ENCODE measurements around the gene PIKFYVE. TPM values are rescaled to one million over a fixed set of nuclear protein-coding genes. Genes with fewer than 3 reads are reported as not detected.

The PIKFYVE gene
- total RNA-seq, 1 donor = 57.9 TPM

DNA sequence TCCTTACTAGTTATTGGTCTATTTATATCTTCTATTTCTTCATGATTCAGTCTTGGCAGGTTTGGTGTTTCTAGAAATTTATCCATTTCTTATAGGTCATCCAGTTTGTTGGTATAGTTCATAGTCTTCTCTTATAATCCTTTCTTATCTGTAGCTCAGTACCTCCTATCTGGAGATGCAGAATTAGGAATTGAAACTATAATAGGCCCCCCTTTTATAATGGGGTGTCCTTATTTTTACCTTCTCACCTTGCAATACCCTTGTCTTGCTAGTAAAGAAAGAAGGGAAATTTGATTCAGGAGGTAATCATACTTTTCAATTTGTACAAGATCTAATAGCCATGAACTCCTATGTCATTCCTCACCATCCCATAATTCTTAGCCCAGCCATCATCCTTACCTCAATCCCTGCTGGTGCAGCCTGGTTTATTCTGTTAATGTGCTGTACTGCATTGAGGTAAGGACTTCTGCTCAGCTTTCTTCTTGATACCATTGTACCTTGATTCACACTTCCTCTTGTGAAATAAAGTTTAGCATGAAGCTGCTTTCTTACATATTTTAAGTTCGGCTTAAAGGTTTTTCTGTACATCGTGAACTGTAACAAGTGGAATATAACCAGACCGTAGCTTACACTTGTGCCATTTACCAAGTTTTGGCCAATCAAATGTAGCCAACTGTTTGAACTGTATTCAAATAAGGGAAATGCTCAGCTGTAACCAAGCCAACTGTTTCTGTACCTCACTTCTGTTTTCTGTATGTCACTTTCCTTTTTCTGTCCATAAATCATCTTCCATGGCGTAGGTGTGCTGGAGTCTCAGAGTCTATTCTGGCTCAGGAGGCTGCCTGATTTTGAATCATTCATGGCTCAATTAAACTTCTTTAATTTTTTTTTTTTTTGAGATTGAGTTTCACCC, 100.4 kb downstream of the PIKFYVE start:
- Histone ChIP-seq H3K27me3 (ENCODE audit: insufficient read depth, low read length) (no peaks in the 10 kb centered on the region), H3K27ac (ENCODE audit: low read depth, low read length) (no peak overlapping the region), H3K36me3 (ENCODE audit: insufficient read depth, low read length) (no peaks in the 10 kb centered on the region), H3K79me2 (ENCODE audit: insufficient read depth, low read length) (no peaks in the 10 kb centered on the region), H3K4me1 (ENCODE audit: insufficient read depth, low read length) (peaks cover 31% of the 10 kb centered on the region), H3K4me3 (ENCODE audit: insufficient read depth, low read length) (no peak overlapping the region), H3K9me3 (ENCODE audit: low read depth, low read length) (no peaks in the 10 kb centered on the region), H4K20me1 (ENCODE audit: insufficient read depth, low read length) (no peaks in the 10 kb centered on the region), H3K4me2 (ENCODE audit: insufficient read depth, low read length) (no peak overlapping the region), H2AFZ (ENCODE audit: low read length) (no peak overlapping the region)
- TF ChIP-seq, protein P1, sequence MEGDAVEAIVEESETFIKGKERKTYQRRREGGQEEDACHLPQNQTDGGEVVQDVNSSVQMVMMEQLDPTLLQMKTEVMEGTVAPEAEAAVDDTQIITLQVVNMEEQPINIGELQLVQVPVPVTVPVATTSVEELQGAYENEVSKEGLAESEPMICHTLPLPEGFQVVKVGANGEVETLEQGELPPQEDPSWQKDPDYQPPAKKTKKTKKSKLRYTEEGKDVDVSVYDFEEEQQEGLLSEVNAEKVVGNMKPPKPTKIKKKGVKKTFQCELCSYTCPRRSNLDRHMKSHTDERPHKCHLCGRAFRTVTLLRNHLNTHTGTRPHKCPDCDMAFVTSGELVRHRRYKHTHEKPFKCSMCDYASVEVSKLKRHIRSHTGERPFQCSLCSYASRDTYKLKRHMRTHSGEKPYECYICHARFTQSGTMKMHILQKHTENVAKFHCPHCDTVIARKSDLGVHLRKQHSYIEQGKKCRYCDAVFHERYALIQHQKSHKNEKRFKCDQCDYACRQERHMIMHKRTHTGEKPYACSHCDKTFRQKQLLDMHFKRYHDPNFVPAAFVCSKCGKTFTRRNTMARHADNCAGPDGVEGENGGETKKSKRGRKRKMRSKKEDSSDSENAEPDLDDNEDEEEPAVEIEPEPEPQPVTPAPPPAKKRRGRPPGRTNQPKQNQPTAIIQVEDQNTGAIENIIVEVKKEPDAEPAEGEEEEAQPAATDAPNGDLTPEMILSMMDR (IDR thresholded peaks at IDR 0.05; ENCODE audit: extremely low read depth, low read depth, low read length) = no peak
- no peak for DNase-seq (ENCODE audit: insufficient read length, low spot score, missing footprints)

DNA sequence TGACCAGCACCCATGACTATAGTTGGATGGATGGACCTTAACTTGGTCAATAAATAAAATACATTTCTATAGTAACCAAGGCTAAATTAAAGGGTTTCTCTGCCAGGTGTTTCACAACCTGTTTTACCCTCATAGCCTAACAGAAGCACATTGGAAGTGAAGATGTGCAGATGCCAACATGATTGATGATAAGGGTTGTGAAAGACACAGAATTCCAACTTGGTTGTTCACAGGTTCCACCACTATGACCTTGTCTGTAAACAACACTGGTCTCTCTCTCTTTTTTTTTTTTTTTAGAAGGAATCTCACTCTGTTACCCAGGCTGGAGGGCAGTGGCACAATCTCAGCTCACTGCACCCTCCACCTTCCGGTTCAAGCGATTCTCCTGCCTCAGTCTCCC, 103.0 kb downstream of the PIKFYVE start:
- Histone ChIP-seq H3K27ac (ENCODE audit: low read depth, low read length) (no peak overlapping the region), H4K20me1 (ENCODE audit: insufficient read depth, low read length) (no peaks in the 10 kb centered on the region), H3K9me3 (ENCODE audit: low read depth, low read length) (no peaks in the 10 kb centered on the region), H3K4me2 (ENCODE audit: insufficient read depth, low read length) (no peak overlapping the region), H3K4me1 (ENCODE audit: insufficient read depth, low read length) (peaks cover 20% of the 10 kb centered on the region), H3K36me3 (ENCODE audit: insufficient read depth, low read length) (no peaks in the 10 kb centered on the region), H2AFZ (ENCODE audit: low read length) (no peak overlapping the region), H3K27me3 (ENCODE audit: insufficient read depth, low read length) (no peaks in the 10 kb centered on the region), H3K79me2 (ENCODE audit: insufficient read depth, low read length) (no peaks in the 10 kb centered on the region), H3K4me3 (ENCODE audit: insufficient read depth, low read length) (no peak overlapping the region)
- TF ChIP-seq, protein P1 (IDR thresholded peaks at IDR 0.05; ENCODE audit: extremely low read depth, low read depth, low read length) = no peak
- no peak for DNase-seq (ENCODE audit: insufficient read length, low spot score, missing footprints)

DNA sequence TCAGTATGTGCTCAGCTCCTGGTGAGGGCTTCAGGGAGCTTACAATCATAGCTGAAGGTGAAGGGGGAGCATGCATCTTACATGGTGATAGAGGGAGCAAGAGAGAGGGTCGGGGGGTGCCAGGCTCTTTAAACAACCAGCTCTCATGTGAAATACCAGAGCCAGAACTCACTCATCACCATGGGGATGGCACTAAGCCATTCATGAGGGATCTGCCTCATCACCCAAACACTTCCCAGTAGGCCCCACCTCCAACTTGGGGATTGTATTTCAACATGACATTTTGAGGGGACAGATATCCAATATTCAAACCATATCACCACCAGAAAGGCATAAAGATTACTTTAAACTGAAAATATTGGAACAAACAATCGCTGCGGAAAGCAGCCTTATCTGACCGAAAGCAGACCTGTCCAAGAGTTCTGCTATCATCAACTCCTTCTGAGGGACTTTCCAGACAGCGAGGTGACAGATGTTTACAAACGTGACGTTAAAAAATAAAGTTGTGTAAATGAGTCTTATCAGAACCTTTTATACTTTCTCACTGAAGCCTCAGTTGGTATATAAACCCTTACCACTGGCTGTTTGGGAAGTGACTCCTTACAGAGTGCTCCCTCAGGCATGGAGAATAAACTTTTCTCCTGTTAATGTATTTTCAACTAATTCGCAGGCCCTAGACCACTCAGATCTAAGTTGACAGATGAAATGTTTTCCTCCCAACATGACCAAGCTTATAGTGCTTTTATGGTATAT, 105.0 kb downstream of the PIKFYVE start:
- H3K79me2 ChIP-seq (ENCODE audit: insufficient read depth, low read length) = no peaks in the 10 kb centered on the region
- TF ChIP-seq, protein P1 (IDR thresholded peaks at IDR 0.05; ENCODE audit: extremely low read depth, low read depth, low read length) = no peak
- no peak overlapping the region for H2AFZ ChIP-seq (ENCODE audit: low read length)
- no peak overlapping the region for H3K4me3 ChIP-seq (ENCODE audit: insufficient read depth, low read length)
- H4K20me1 ChIP-seq (ENCODE audit: insufficient read depth, low read length) = no peaks in the 10 kb centered on the region
- H3K9me3 ChIP-seq (ENCODE audit: low read depth, low read length) = no peaks in the 10 kb centered on the region
- H3K4me2 ChIP-seq (ENCODE audit: insufficient read depth, low read length) = no peak overlapping the region
- H3K36me3 ChIP-seq (ENCODE audit: insufficient read depth, low read length) = no peaks in the 10 kb centered on the region
- H3K27me3 ChIP-seq (ENCODE audit: insufficient read depth, low read length) = peaks cover 7% of the 10 kb centered on the region
- no peak for DNase-seq (ENCODE audit: insufficient read length, low spot score, missing footprints)
- peaks cover 20% of the 10 kb centered on the region for H3K4me1 ChIP-seq (ENCODE audit: insufficient read depth, low read length)
- no peak overlapping the region for H3K27ac ChIP-seq (ENCODE audit: low read depth, low read length)

DNA sequence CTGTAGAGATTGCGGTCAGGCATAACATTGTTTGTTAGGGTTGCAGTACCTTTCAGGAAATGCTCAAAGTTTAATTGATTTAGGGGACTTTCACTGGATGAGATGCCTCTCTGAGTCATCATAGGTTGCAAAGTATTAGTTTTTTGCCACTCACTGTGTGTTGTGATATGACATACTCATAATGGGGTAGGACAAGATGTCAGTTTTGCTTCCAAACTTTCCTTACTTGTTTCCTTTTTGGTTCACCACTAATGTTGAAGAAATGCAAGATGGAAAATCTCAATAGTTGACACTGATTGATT, 105.5 kb downstream of the PIKFYVE start:
- no peaks in the 10 kb centered on the region for H4K20me1 ChIP-seq (ENCODE audit: insufficient read depth, low read length)
- H3K27me3 ChIP-seq (ENCODE audit: insufficient read depth, low read length) = peaks cover 7% of the 10 kb centered on the region
- no peak overlapping the region for H3K27ac ChIP-seq (ENCODE audit: low read depth, low read length)
- no peaks in the 10 kb centered on the region for H3K79me2 ChIP-seq (ENCODE audit: insufficient read depth, low read length)
- DNase-seq (ENCODE audit: insufficient read length, low spot score, missing footprints) = no peak
- H3K4me2 ChIP-seq (ENCODE audit: insufficient read depth, low read length) = no peak overlapping the region
- peaks cover 20% of the 10 kb centered on the region for H3K4me1 ChIP-seq (ENCODE audit: insufficient read depth, low read length)
- no peak overlapping the region for H2AFZ ChIP-seq (ENCODE audit: low read length)
- H3K9me3 ChIP-seq (ENCODE audit: low read depth, low read length) = no peaks in the 10 kb centered on the region
- H3K4me3 ChIP-seq (ENCODE audit: insufficient read depth, low read length) = no peak overlapping the region
- H3K36me3 ChIP-seq (ENCODE audit: insufficient read depth, low read length) = no peaks in the 10 kb centered on the region
- TF ChIP-seq, protein P1 (IDR thresholded peaks at IDR 0.05; ENCODE audit: extremely low read depth, low read depth, low read length) = no peak
